ENCODE data around the gene PAFAH2. TPM values are rescaled to one million over a fixed set of nuclear protein-coding genes. Genes with fewer than 3 reads are reported as not detected.

PAFAH2 gene
- total and polyA plus RNA-seq, 2 of the 8 experiments (the other 6 are each of a cell fraction or from before 2014, with no cell fraction given): 7.7 to 9.3 TPM

DNA sequence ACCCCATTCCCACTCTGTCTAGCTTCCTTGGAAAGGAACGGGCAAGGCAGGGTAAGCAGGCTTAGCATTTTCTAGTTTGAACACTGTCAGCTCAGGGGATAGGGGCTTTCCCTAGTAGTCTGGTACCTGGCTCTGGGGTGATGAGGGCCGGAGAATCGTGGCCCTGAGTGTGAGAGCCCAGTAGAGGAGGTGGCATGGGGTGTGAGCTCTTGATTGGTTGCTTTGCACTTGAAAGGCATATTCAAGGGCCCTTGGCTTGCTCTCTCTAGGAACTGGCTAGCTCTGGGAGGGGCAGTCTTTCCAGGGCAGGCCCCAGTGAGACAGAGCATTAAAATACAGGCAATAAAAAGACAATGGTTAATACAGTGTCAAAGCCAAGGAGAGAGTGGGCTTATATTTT is 13.0 kb upstream of the PAFAH2 start:
- Histone ChIP-seq H2BK12ac (ENCODE audit: low read depth, low read length) (no peak overlapping the region; the same call in 1 of the 2 replicates), H4K5ac (ENCODE audit: insufficient read length, low read depth, low read length) (no peak overlapping the region), H4K8ac (ENCODE audit: extremely low read depth, insufficient read depth, low read length) (no peak overlapping the region), H4K91ac (replicated peaks; ENCODE audit: insufficient read length, low read length) (peak overlapping the region; percentile 22), H2AK5ac (ENCODE audit: low read depth, low read length) (no peak overlapping the region), H3K23me2 (ENCODE audit: low read depth, low read length) (no peaks in the 10 kb centered on the region), H3K4ac (replicated peaks; ENCODE audit: insufficient read length, low read depth, low read length) (no peak overlapping the region), H4K20me1 (replicated peaks in 1 of 2; ENCODE audit: control insufficient read depth in 1 of 2, insufficient read depth in 2 of 2, low read length in 2 of 2) (no peaks in the 10 kb centered on the region), H3K79me2 (ENCODE audit: control insufficient read depth in 1 of 2, insufficient read depth in 2 of 2, low read length in 2 of 2) (no peaks in the 10 kb centered on the region), H3K4me2 (ENCODE audit: insufficient read depth in 1 of 2, low read depth in 2 of 2, low read length in 2 of 2) (peak overlapping the region in 1 of 2 experiments; percentile 39; a peak in 1 of 4 replicates), H3K4me3 (ENCODE audit: extremely low read depth in 1 of 4, insufficient read depth in 2 of 4, low read depth in 3 of 4, low read length in 4 of 4) (no peak overlapping the region), H2BK120ac (replicated peaks; ENCODE audit: low read depth, low read length) (no peak overlapping the region), H2BK20ac (ENCODE audit: low read length) (no peak overlapping the region), H3K4me1 (replicated peaks in 1 of 4; ENCODE audit: control insufficient read depth in 3 of 4, insufficient read depth in 4 of 4, low read length in 3 of 4) (peaks cover 0 to 5% (median 3%) of the 10 kb centered on the region in 4 experiments; a peak in 6 of 7 replicates), H3K14ac (ENCODE audit: insufficient read length) (no peak overlapping the region), H3K79me1 (ENCODE audit: low read depth, low read length) (no peaks in the 10 kb centered on the region), H3K9me3 (ENCODE audit: insufficient read depth in 2 of 2, low read depth in 1 of 2, low read length in 1 of 2) (no peaks in the 10 kb centered on the region), H2AFZ (ENCODE audit: low read length) (0 out of 2 replicates have a peak overlapping the region, but pooled peaks have one; percentile 55), H3K18ac (ENCODE audit: extremely low read depth, low read length) (0 out of 2 replicates have a peak overlapping the region, but pooled peaks have one; percentile 38), H2BK5ac (ENCODE audit: low read depth, low read length) (peak overlapping the region; percentile 19; the same call in 1 of the 2 replicates), H3K9ac (replicated peaks in 1 of 4; ENCODE audit: extremely low read depth in 1 of 4, low read depth in 3 of 4, low read length in 3 of 4) (peak overlapping the region in 1 of 4 experiments; percentile 27; a peak in 1 of 7 replicates), H2BK15ac (ENCODE audit: low read length) (no peak overlapping the region), H3K27me3 (replicated peaks in 1 of 4; ENCODE audit: control insufficient read depth in 3 of 4, extremely low read depth in 1 of 4, insufficient read depth in 3 of 4, low read length in 3 of 4) (no peaks in the 10 kb centered on the region), H3K36me3 (ENCODE audit: control insufficient read depth in 2 of 4, insufficient read depth in 4 of 4, low read length in 3 of 4) (no peaks in the 10 kb centered on the region), H3K23ac (ENCODE audit: insufficient read length) (no peak overlapping the region), H3K27ac (ENCODE audit: low read depth, low read length) (no peak overlapping the region), H3K56ac (replicated peaks; ENCODE audit: insufficient read length, low read depth, low read length) (no peak overlapping the region)
- ChIA-PET POLR2A (ENCODE audit: partially characterized antibody) (interaction anchor here (1.2 to 1.6 kb wide), 3 partner anchors 13 to 110 kb away, joined by 3 to 4 read pairs (median 3); partner anchors contain the start of gene PAFAH2), CTCF (ENCODE audit: partially characterized antibody) (interaction anchor here (0.6 to 5.8 kb wide), 24 partner anchors 11 to 253 kb away, joined by 3 to 66 read pairs (median 4); partner anchors contain the start of genes EXTL1, MTFR1L and PAFAH2)
- FAIRE-seq: peak; percentile 52
- TF ChIP-seq SAP30 (IDR thresholded peaks at IDR 0.05; ENCODE audit: insufficient read depth, insufficient replicate concordance, low read length) (no peak), TAF1 (IDR thresholded peaks at IDR 0.05; ENCODE audit: low read depth, low read length) (no peak), ASH2L (IDR thresholded peaks at IDR 0.05; ENCODE audit: low read length) (no peak), TBP (IDR thresholded peaks at IDR 0.05; ENCODE audit: low read depth, low read length) (no peak), GABPA (IDR thresholded peaks at IDR 0.05; ENCODE audit: borderline replicate concordance, insufficient read depth, low read length) (no peak), SP1 (IDR thresholded peaks at IDR 0.05; ENCODE audit: low read depth, low read length) (no peak), RNF2 (IDR thresholded peaks at IDR 0.05; ENCODE audit: borderline replicate concordance, low read depth, low read length, missing control alignments, poor library complexity, severe bottlenecking) (no peak), CREB1 (IDR thresholded peaks at IDR 0.05) (no peak), BACH1 (IDR thresholded peaks at IDR 0.05; ENCODE audit: low read length) (no peak), SP2 (IDR thresholded peaks at IDR 0.05; ENCODE audit: low read length) (no peak), POLR2A (IDR thresholded peaks at IDR 0.05; ENCODE audit: control extremely low read depth in 1 of 2, low read depth in 2 of 2, low read length in 2 of 2) (no peak)
- TF ChIP-seq, protein P1, sequence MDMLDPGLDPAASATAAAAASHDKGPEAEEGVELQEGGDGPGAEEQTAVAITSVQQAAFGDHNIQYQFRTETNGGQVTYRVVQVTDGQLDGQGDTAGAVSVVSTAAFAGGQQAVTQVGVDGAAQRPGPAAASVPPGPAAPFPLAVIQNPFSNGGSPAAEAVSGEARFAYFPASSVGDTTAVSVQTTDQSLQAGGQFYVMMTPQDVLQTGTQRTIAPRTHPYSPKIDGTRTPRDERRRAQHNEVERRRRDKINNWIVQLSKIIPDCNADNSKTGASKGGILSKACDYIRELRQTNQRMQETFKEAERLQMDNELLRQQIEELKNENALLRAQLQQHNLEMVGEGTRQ (IDR thresholded peaks at IDR 0.05; ENCODE audit: low read length): no peak
- no peak for DNase-seq (ENCODE audit: low read depth in 1 of 2, low spot score in 2 of 2)
- WGBS, 2 experiments (ENCODE audit: extremely low coverage in 1 of 2, insufficient coverage in 1 of 2, insufficient read length in 1 of 2, insufficient replicate concordance in 2 of 2, low coverage in 1 of 2, low lambda C conversion rate in 2 of 2, missing lambda C conversion rate in 1 of 2): 50% methylated on average over 3 of the region's 3 CpGs; no CpG with 5 or more reads in 1 of the 2 experiments

Data from H1 (cell line).